AG08396 (cell line): ENCODE measurements around the gene LRRC2.
"Not testable (repeated sequence)": the region's sequence is repeated elsewhere in the genome, so short reads cannot be mapped to it uniquely, and the experiment has no call there.

Experiments
- DNase-seq: peaks from one replicate; pipeline ENCODE4 v3.0.0; 2012; ENCODE audit warnings: low spot score, mixed read lengths

Gene LRRC2

GRCh38 chr3:46524008-46524407 is 42.1 kb downstream of the LRRC2 start:
- DNase-seq = no peak

GRCh38 chr3:46523556-46523955 is 42.5 kb downstream of the LRRC2 start:
- DNase-seq = no peak

GRCh38 chr3:46522201-46522600 is 43.9 kb downstream of the LRRC2 start:
- not testable (repeated sequence) for DNase-seq

- no peak for DNase-seq
These were observed 45.0 kb downstream of the LRRC2 start for GRCh38 chr3:46521096-46521495.

GRCh38 chr3:46520531-46520930 is 45.6 kb downstream of the LRRC2 start:
- DNase-seq = no peak

- no peak for DNase-seq
These were observed 46.1 kb downstream of the LRRC2 start for GRCh38 chr3:46519952-46520351.

- no peak for DNase-seq
These were observed 48.3 kb downstream of the LRRC2 start for GRCh38 chr3:46517784-46518181.

- peak; percentile 52 for DNase-seq
These were observed 48.9 kb downstream of the LRRC2 start for GRCh38 chr3:46517016-46517783.

- no peak for DNase-seq
These were observed 49.6 kb downstream of the LRRC2 start for GRCh38 chr3:46516521-46516920.

GRCh38 chr3:46512191-46512749 is 53.8 kb downstream of the LRRC2 start:
- no peak for DNase-seq

GRCh38 chr3:46509661-46510187 is 56.4 kb downstream of the LRRC2 start:
- no peak for DNase-seq

GRCh38 chr3:46508850-46509591 is 57.1 kb downstream of the LRRC2 start:
- DNase-seq = no peak

GRCh38 chr3:46506526-46506925 is 59.6 kb downstream of the LRRC2 start:
- DNase-seq = no peak

GRCh38 chr3:46505953-46506352 is 60.1 kb downstream of the LRRC2 start:
- no peak for DNase-seq

- no peak for DNase-seq
These were observed 61.3 kb downstream of the LRRC2 start for GRCh38 chr3:46504789-46505188.

GRCh38 chr3:46503200-46503874 is 62.8 kb downstream of the LRRC2 start:
- no peak for DNase-seq

- no peak for DNase-seq
These were observed 64.4 kb downstream of the LRRC2 start for GRCh38 chr3:46501702-46502101.

GRCh38 chr3:46500656-46501635 is 65.2 kb downstream of the LRRC2 start:
- no peak for DNase-seq

- no peak for DNase-seq
These were observed 67.1 kb downstream of the LRRC2 start for GRCh38 chr3:46498916-46499519.

- DNase-seq = no peak
These were observed 68.4 kb downstream of the LRRC2 start, which contains the start of gene RTP3 for GRCh38 chr3:46497556-46498265. Gene RTP3, plus strand, starts transcription at chr3:46497976. Its CDS starts 87 bp downstream, at chr3:46498063.
